HG02870 (cell line): Measurements from ENCODE around the gene PXMP4.
A peak's percentile ranks its signal among the peaks of the same experiment; 100 is the strongest.
"Not testable (repeated sequence)": the region's sequence is repeated elsewhere in the genome, so short reads cannot be mapped to it uniquely, and the experiment has no call there.

Experiments
- ATAC-seq: cut with Tn5 transposase; IDR thresholded peaks from one replicate; pipeline ENCODE4 v1.9.1; 2021; ENCODE audit warnings: mild to moderate bottlenecking, moderate library complexity; ENCODE audit not compliant: unreplicated experiment

PXMP4 gene

GRCh38 chr20:33719989-33720709, at the start of gene PXMP4:
PXMP4 (minus strand) TSS chr20:33720310; CDS start chr20:33720207, 103 bp downstream.
- ATAC-seq: peak; percentile 97

- ATAC-seq: no peak
Observed at GRCh38 chr20:33769043-33769442, 48.9 kb upstream of the PXMP4 start.

GRCh38 chr20:33767777-33768138, 47.6 kb upstream of the PXMP4 start:
- no peak for ATAC-seq

- no peak for ATAC-seq
Observed at GRCh38 chr20:33766686-33767085, 46.6 kb upstream of the PXMP4 start.

- no peak for ATAC-seq
Observed at GRCh38 chr20:33765592-33765991, 45.5 kb upstream of the PXMP4 start.

GRCh38 chr20:33765099-33765498, 45.0 kb upstream of the PXMP4 start:
- no peak for ATAC-seq

GRCh38 chr20:33761698-33762250, 41.7 kb upstream of the PXMP4 start:
- no peak for ATAC-seq

- no peak for ATAC-seq
Observed at GRCh38 chr20:33757458-33757857, 37.3 kb upstream of the PXMP4 start.

GRCh38 chr20:33757046-33757445, 36.9 kb upstream of the PXMP4 start:
- no peak for ATAC-seq

- not testable (repeated sequence) for ATAC-seq
Observed at GRCh38 chr20:33755936-33756490, 35.9 kb upstream of the PXMP4 start.

GRCh38 chr20:33753763-33754162, 33.7 kb upstream of the PXMP4 start:
- no peak for ATAC-seq

GRCh38 chr20:33753143-33753542, 33.0 kb upstream of the PXMP4 start:
- ATAC-seq: no peak

GRCh38 chr20:33751775-33752174, 31.7 kb upstream of the PXMP4 start:
- ATAC-seq: no peak

- no peak for ATAC-seq
Observed at GRCh38 chr20:33746325-33746998, 26.4 kb upstream of the PXMP4 start.

GRCh38 chr20:33744773-33745385, 24.8 kb upstream of the PXMP4 start:
- no peak for ATAC-seq

GRCh38 chr20:33744181-33744580, 24.1 kb upstream of the PXMP4 start:
- no peak for ATAC-seq

GRCh38 chr20:33740189-33740588, 20.1 kb upstream of the PXMP4 start:
- no peak for ATAC-seq

- ATAC-seq: no peak
Observed at GRCh38 chr20:33739493-33739892, 19.4 kb upstream of the PXMP4 start.

GRCh38 chr20:33736962-33737361, 16.9 kb upstream of the PXMP4 start:
- no peak for ATAC-seq

GRCh38 chr20:33733654-33734576, 13.8 kb upstream of the PXMP4 start:
- no peak for ATAC-seq
